Measurements from ENCODE around the gene PF4V1. TPM values are rescaled to one million over a fixed set of nuclear protein-coding genes. Genes with fewer than 3 reads are reported as not detected.

PF4V1 gene
- total RNA-seq, 1 donor from 2014 or later, result not detected

DNA sequence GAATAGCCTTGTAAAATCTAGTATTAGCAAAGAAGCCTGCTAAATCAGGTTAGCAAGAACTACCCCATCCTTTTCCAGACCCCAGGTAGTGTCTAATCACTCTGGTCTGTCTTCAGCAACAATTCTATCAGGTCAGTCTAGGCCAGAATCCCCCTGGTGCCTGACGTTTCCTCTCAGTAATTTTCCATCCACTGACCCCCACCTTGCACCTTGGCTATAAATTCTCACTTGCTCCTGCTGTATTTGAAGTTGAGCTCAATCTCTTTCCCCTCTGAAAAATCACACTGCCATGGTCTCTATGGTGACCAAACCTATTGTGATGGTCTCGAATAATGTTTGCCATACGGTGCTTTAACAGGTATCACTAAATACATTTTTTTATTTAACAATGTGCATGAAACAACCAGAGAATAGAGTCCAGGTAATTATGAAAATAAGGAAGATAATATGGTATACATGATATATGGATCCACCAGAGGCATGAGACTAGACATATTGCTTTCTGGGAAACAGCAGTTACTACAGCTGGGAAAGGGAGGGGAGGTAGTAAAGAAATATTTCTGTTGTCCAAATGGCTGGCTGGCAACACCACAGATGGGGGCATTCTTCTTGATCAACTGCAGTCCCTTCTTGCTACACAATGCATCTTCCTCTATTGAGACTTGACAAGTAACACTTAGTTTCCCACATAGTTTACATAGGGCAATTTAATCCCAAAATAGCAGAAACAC, 49.9 kb downstream of the PF4V1 start:
- intact Hi-C loops (cut with DNase I), result no loop called here
- Histone ChIP-seq H3K27ac (no peak overlapping the region), H3K27me3 (no peaks in the 10 kb centered on the region), H3K9me3 (no peaks in the 10 kb centered on the region), H3K4me1 (no peaks in the 10 kb centered on the region), H3K4me3 (no peak overlapping the region), H3K36me3 (no peaks in the 10 kb centered on the region)
- no peak for TF ChIP-seq POLR2A (IDR thresholded peaks at IDR 0.05)
- TF ChIP-seq POLR2AphosphoS5 (IDR thresholded peaks at IDR 0.05; ENCODE audit: insufficient read depth in 1 of 2, low read depth in 1 of 2), result no peak
- TF ChIP-seq, protein P1, sequence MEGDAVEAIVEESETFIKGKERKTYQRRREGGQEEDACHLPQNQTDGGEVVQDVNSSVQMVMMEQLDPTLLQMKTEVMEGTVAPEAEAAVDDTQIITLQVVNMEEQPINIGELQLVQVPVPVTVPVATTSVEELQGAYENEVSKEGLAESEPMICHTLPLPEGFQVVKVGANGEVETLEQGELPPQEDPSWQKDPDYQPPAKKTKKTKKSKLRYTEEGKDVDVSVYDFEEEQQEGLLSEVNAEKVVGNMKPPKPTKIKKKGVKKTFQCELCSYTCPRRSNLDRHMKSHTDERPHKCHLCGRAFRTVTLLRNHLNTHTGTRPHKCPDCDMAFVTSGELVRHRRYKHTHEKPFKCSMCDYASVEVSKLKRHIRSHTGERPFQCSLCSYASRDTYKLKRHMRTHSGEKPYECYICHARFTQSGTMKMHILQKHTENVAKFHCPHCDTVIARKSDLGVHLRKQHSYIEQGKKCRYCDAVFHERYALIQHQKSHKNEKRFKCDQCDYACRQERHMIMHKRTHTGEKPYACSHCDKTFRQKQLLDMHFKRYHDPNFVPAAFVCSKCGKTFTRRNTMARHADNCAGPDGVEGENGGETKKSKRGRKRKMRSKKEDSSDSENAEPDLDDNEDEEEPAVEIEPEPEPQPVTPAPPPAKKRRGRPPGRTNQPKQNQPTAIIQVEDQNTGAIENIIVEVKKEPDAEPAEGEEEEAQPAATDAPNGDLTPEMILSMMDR (IDR thresholded peaks at IDR 0.05), result no peak
- DNase-seq (ENCODE audit: extremely low spot score in 2 of 2), result no peak

Other genes with a start within 250 kb of the PF4V1 start
- 16.9 TPM for gene RASSF6, start 232.9 kb upstream of the PF4V1 start, total RNA-seq
- 0.49 TPM for gene CXCL8, start 112.7 kb upstream of the PF4V1 start, total RNA-seq
- gene CXCL6, start 16.6 kb upstream of the PF4V1 start, total RNA-seq, result 13.8 TPM
- 26.3 TPM for gene CXCL1, start 16.1 kb downstream of the PF4V1 start, total RNA-seq
- 9.1 TPM for gene PF4, start 128.7 kb downstream of the PF4V1 start, total RNA-seq
- gene PPBP, start 134.9 kb downstream of the PF4V1 start, total RNA-seq, result not detected
- not detected for gene CXCL5, start 145.4 kb downstream of the PF4V1 start, total RNA-seq
- gene CXCL3, start 185.4 kb downstream of the PF4V1 start, total RNA-seq, result not detected
- gene CXCL2, start 245.9 kb downstream of the PF4V1 start, total RNA-seq, result 17.7 TPM

Measured in vagina (tissue), 2 donors.